Measurements from ENCODE around the gene KCNJ9. TPM values are rescaled to one million over a fixed set of nuclear protein-coding genes. Genes with fewer than 3 reads are reported as not detected.
"Not testable (repeated sequence)": the region's sequence is repeated elsewhere in the genome, so short reads cannot be mapped to it uniquely, and the experiment has no call there.

KCNJ9 gene
- polyA plus RNA-seq, 2 donors, result not detected

- Histone ChIP-seq H3K9me3 (ENCODE audit: control insufficient read depth in 2 of 2, insufficient read depth in 1 of 2, low read depth in 1 of 2, low read length in 1 of 2) (no peaks in the 10 kb centered on the region), H3K4me1 (ENCODE audit: control insufficient read depth in 2 of 2, insufficient read depth in 2 of 2, low read length in 1 of 2) (peaks cover 10 to 21% of the 10 kb centered on the region in 2 donors), H3K36me3 (ENCODE audit: control insufficient read depth in 2 of 2, insufficient read depth in 2 of 2, low read length in 1 of 2) (no peaks in the 10 kb centered on the region), H3K4me3 (ENCODE audit: low read depth in 1 of 2, low read length in 2 of 2) (no peak overlapping the region), H3K27ac (ENCODE audit: low read depth in 2 of 2, low read length in 1 of 2) (peak overlapping the region; percentile 7 to 78), H3K27me3 (ENCODE audit: control insufficient read depth in 1 of 2, insufficient read depth in 2 of 2, low read length in 2 of 2) (no peaks in the 10 kb centered on the region)
- 20 to 23% methylated on average over 13 of the region's 13 CpGs for WGBS, 2 donors
Observed at GRCh38 chr1:160101037-160101716, 19.8 kb downstream of the KCNJ9 start.

- peaks cover 7 to 16% of the 10 kb centered on the region in 2 donors for H3K4me1 ChIP-seq (ENCODE audit: control insufficient read depth in 2 of 2, insufficient read depth in 2 of 2, low read length in 1 of 2)
- H3K27ac ChIP-seq (ENCODE audit: low read depth in 2 of 2, low read length in 1 of 2), result peak overlapping the region; percentile 7 to 78
Observed at GRCh38 chr1:160101717-160102522, 20.6 kb downstream of the KCNJ9 start.

GRCh38 chr1:160103658-160104408 lies 22.5 kb downstream of the KCNJ9 start:
- Histone ChIP-seq H3K4me1 (ENCODE audit: control insufficient read depth in 2 of 2, insufficient read depth in 2 of 2, low read length in 1 of 2) (peaks cover 0 to 5% of the 10 kb centered on the region in 2 donors), H3K4me3 (ENCODE audit: low read depth in 1 of 2, low read length in 2 of 2) (no peak overlapping the region), H3K27me3 (ENCODE audit: control insufficient read depth in 1 of 2, insufficient read depth in 2 of 2, low read length in 2 of 2) (no peaks in the 10 kb centered on the region), H3K36me3 (ENCODE audit: control insufficient read depth in 2 of 2, insufficient read depth in 2 of 2, low read length in 1 of 2) (no peaks in the 10 kb centered on the region), H3K9me3 (ENCODE audit: control insufficient read depth in 2 of 2, insufficient read depth in 1 of 2, low read depth in 1 of 2, low read length in 1 of 2) (no peaks in the 10 kb centered on the region), H3K27ac (ENCODE audit: low read depth in 2 of 2, low read length in 1 of 2) (peak overlapping the region in 1 of 2 donors; percentile 34)
- WGBS, 2 donors, result 61 to 67% methylated on average over 6 of the region's 6 CpGs

More at GRCh38 chr1:160101717-160102522, 20.6 kb downstream of the KCNJ9 start:
- no peaks in the 10 kb centered on the region for H3K9me3 ChIP-seq (ENCODE audit: control insufficient read depth in 2 of 2, insufficient read depth in 1 of 2, low read depth in 1 of 2, low read length in 1 of 2)
- 72 to 73% methylated on average over 9 of the region's 9 CpGs for WGBS, 2 donors
- no peaks in the 10 kb centered on the region for H3K27me3 ChIP-seq (ENCODE audit: control insufficient read depth in 1 of 2, insufficient read depth in 2 of 2, low read length in 2 of 2)
- no peak overlapping the region for H3K4me3 ChIP-seq (ENCODE audit: low read depth in 1 of 2, low read length in 2 of 2)
- H3K36me3 ChIP-seq (ENCODE audit: control insufficient read depth in 2 of 2, insufficient read depth in 2 of 2, low read length in 1 of 2), result no peaks in the 10 kb centered on the region

- H3K4me1 ChIP-seq (ENCODE audit: control insufficient read depth in 2 of 2, insufficient read depth in 2 of 2, low read length in 1 of 2), result peaks cover 0 to 5% of the 10 kb centered on the region in 2 donors
- H3K27ac ChIP-seq (ENCODE audit: low read depth in 2 of 2, low read length in 1 of 2), result peak overlapping the region in 1 of 2 donors; percentile 48
- no peaks in the 10 kb centered on the region for H3K36me3 ChIP-seq (ENCODE audit: control insufficient read depth in 2 of 2, insufficient read depth in 2 of 2, low read length in 1 of 2)
- WGBS, 2 donors, result 80 to 86% methylated on average over 3 of the region's 3 CpGs
- H3K4me3 ChIP-seq (ENCODE audit: low read depth in 1 of 2, low read length in 2 of 2), result no peak overlapping the region
- no peaks in the 10 kb centered on the region for H3K27me3 ChIP-seq (ENCODE audit: control insufficient read depth in 1 of 2, insufficient read depth in 2 of 2, low read length in 2 of 2)
- no peaks in the 10 kb centered on the region for H3K9me3 ChIP-seq (ENCODE audit: control insufficient read depth in 2 of 2, insufficient read depth in 1 of 2, low read depth in 1 of 2, low read length in 1 of 2)
Observed at GRCh38 chr1:160104486-160104885, 23.1 kb downstream of the KCNJ9 start.

- WGBS, 2 donors, result 95 to 98% methylated on average over 5 of the region's 5 CpGs
- no peaks in the 10 kb centered on the region for H3K36me3 ChIP-seq (ENCODE audit: control insufficient read depth in 2 of 2, insufficient read depth in 2 of 2, low read length in 1 of 2)
- no peaks in the 10 kb centered on the region for H3K9me3 ChIP-seq (ENCODE audit: control insufficient read depth in 2 of 2, insufficient read depth in 1 of 2, low read depth in 1 of 2, low read length in 1 of 2)
- H3K4me3 ChIP-seq (ENCODE audit: low read depth in 1 of 2, low read length in 2 of 2), result no peak overlapping the region
- no peak overlapping the region for H3K27ac ChIP-seq (ENCODE audit: low read depth in 2 of 2, low read length in 1 of 2)
- no peaks in the 10 kb centered on the region for H3K27me3 ChIP-seq (ENCODE audit: control insufficient read depth in 1 of 2, insufficient read depth in 2 of 2, low read length in 2 of 2)
- H3K4me1 ChIP-seq (ENCODE audit: control insufficient read depth in 2 of 2, insufficient read depth in 2 of 2, low read length in 1 of 2), result peaks cover 0 to 5% of the 10 kb centered on the region in 2 donors
Observed at GRCh38 chr1:160105155-160105554, 23.8 kb downstream of the KCNJ9 start.

- Histone ChIP-seq H3K9me3 (ENCODE audit: control insufficient read depth in 2 of 2, insufficient read depth in 1 of 2, low read depth in 1 of 2, low read length in 1 of 2) (no peaks in the 10 kb centered on the region), H3K4me1 (ENCODE audit: control insufficient read depth in 2 of 2, insufficient read depth in 2 of 2, low read length in 1 of 2) (no peaks in the 10 kb centered on the region), H3K36me3 (ENCODE audit: control insufficient read depth in 2 of 2, insufficient read depth in 2 of 2, low read length in 1 of 2) (no peaks in the 10 kb centered on the region), H3K4me3 (ENCODE audit: low read depth in 1 of 2, low read length in 2 of 2) (no peak overlapping the region), H3K27ac (ENCODE audit: low read depth in 2 of 2, low read length in 1 of 2) (no peak overlapping the region), H3K27me3 (ENCODE audit: control insufficient read depth in 1 of 2, insufficient read depth in 2 of 2, low read length in 2 of 2) (no peaks in the 10 kb centered on the region)
- 93 to 95% methylated on average over 1 of the region's 1 CpG for WGBS, 2 donors
Observed at GRCh38 chr1:160107512-160107911, 26.2 kb downstream of the KCNJ9 start.

- no peaks in the 10 kb centered on the region for H3K9me3 ChIP-seq (ENCODE audit: control insufficient read depth in 2 of 2, insufficient read depth in 1 of 2, low read depth in 1 of 2, low read length in 1 of 2)
- no peaks in the 10 kb centered on the region for H3K36me3 ChIP-seq (ENCODE audit: control insufficient read depth in 2 of 2, insufficient read depth in 2 of 2, low read length in 1 of 2)
- H3K4me3 ChIP-seq (ENCODE audit: low read depth in 1 of 2, low read length in 2 of 2), result no peak overlapping the region
- no peaks in the 10 kb centered on the region for H3K4me1 ChIP-seq (ENCODE audit: control insufficient read depth in 2 of 2, insufficient read depth in 2 of 2, low read length in 1 of 2)
- no peaks in the 10 kb centered on the region for H3K27me3 ChIP-seq (ENCODE audit: control insufficient read depth in 1 of 2, insufficient read depth in 2 of 2, low read length in 2 of 2)
- no peak overlapping the region for H3K27ac ChIP-seq (ENCODE audit: low read depth in 2 of 2, low read length in 1 of 2)
- 31 to 33% methylated on average over 6 of the region's 6 CpGs for WGBS, 2 donors
Observed at GRCh38 chr1:160108888-160109662, 27.7 kb downstream of the KCNJ9 start.

GRCh38 chr1:160109686-160110085 lies 28.3 kb downstream of the KCNJ9 start:
- no peak overlapping the region for H3K4me3 ChIP-seq (ENCODE audit: low read depth in 1 of 2, low read length in 2 of 2)
- H3K4me1 ChIP-seq (ENCODE audit: control insufficient read depth in 2 of 2, insufficient read depth in 2 of 2, low read length in 1 of 2), result no peaks in the 10 kb centered on the region
- no peak overlapping the region for H3K27ac ChIP-seq (ENCODE audit: low read depth in 2 of 2, low read length in 1 of 2)
- H3K27me3 ChIP-seq (ENCODE audit: control insufficient read depth in 1 of 2, insufficient read depth in 2 of 2, low read length in 2 of 2), result no peaks in the 10 kb centered on the region
- 46 to 49% methylated on average over 4 of the region's 4 CpGs for whole genome bisulfite sequencing, 2 donors
- H3K36me3 ChIP-seq (ENCODE audit: control insufficient read depth in 2 of 2, insufficient read depth in 2 of 2, low read length in 1 of 2), result no peaks in the 10 kb centered on the region
- no peaks in the 10 kb centered on the region for H3K9me3 ChIP-seq (ENCODE audit: control insufficient read depth in 2 of 2, insufficient read depth in 1 of 2, low read depth in 1 of 2, low read length in 1 of 2)

GRCh38 chr1:160111462-160111861 lies 30.1 kb downstream of the KCNJ9 start:
- H3K27ac ChIP-seq (ENCODE audit: low read depth in 2 of 2, low read length in 1 of 2); H3K36me3 ChIP-seq (ENCODE audit: control insufficient read depth in 2 of 2, insufficient read depth in 2 of 2, low read length in 1 of 2); H3K9me3 ChIP-seq (ENCODE audit: control insufficient read depth in 2 of 2, insufficient read depth in 1 of 2, low read depth in 1 of 2, low read length in 1 of 2); H3K4me3 ChIP-seq (ENCODE audit: low read depth in 1 of 2, low read length in 2 of 2); H3K4me1 ChIP-seq (ENCODE audit: control insufficient read depth in 2 of 2, insufficient read depth in 2 of 2, low read length in 1 of 2); H3K27me3 ChIP-seq (ENCODE audit: control insufficient read depth in 1 of 2, insufficient read depth in 2 of 2, low read length in 2 of 2): not testable (repeated sequence)
- 89 to 91% methylated on average over 10 of the region's 10 CpGs for WGBS, 2 donors
